H1 (cell line): Measurements from ENCODE around the gene MYLK4. TPM values are rescaled to one million over a fixed set of nuclear protein-coding genes. Genes with fewer than 3 reads are reported as not detected.
A peak's percentile ranks its signal among the peaks of the same experiment; 100 is the strongest.

Source experiments
- CTCF ChIA-PET: fragments of 300-600 bp; sonication (Branson Sonifier 250); formaldehyde crosslinking; loops from one replicate; lab custom pipeline; 2021; ENCODE audit not compliant: partially characterized antibody; lab: Charles Lee
- POLR2A ChIA-PET: fragments of 300-600 bp; sonication (Branson Sonifier 250); formaldehyde crosslinking; loops from one replicate; lab custom pipeline; 2021; ENCODE audit warnings: inconsistent platforms; ENCODE audit not compliant: partially characterized antibody; lab: Charles Lee
- DNase-seq, 2 experiments: peaks; one replicate each; pipeline versions ENCODE4 v3.0.0 to v3.0.0-alpha.2; 2010 to 2022; ENCODE audit warnings: low spot score in 2 of 2, low read depth in 1 of 2, mixed read lengths in 1 of 2
- FAIRE-seq: peaks from 2 replicates; lab custom pipeline; 2011; peaks lifted over from hg19 to GRCh38; lab: Jason Lieb, UNC
- H2AFZ ChIP-seq: 2 replicates; pipeline ENCODE4 v1.8.1; 2012; ENCODE audit warnings: low read length, inconsistent platforms
- H2AK5ac ChIP-seq: 2 replicates; pipeline ENCODE4 v1.6.1; 2013; ENCODE audit warnings: low read depth, low read length
- H2BK120ac ChIP-seq: replicated peaks from 2 replicates; pipeline ENCODE3; 2013; ENCODE audit warnings: low read depth, low read length, inconsistent platforms
- H2BK12ac ChIP-seq: 2 replicates; pipeline ENCODE4 v1.6.1; 2013; ENCODE audit warnings: low read depth, low read length
- H2BK15ac ChIP-seq: 2 replicates; pipeline ENCODE4 v1.6.1; 2013; ENCODE audit warnings: low read length
- H2BK20ac ChIP-seq: 2 replicates; pipeline ENCODE4 v1.6.1; 2013; ENCODE audit warnings: low read length
- H2BK5ac ChIP-seq: 2 replicates; pipeline ENCODE4 v1.6.1; 2013; ENCODE audit warnings: low read depth, low read length
- H3K14ac ChIP-seq: 2 replicates; pipeline ENCODE4 v1.6.1; 2013; ENCODE audit warnings: inconsistent platforms; ENCODE audit not compliant: insufficient read length
- H3K18ac ChIP-seq: 2 replicates; pipeline ENCODE4 v1.6.1; 2013; ENCODE audit warnings: low read length; ENCODE audit errors: extremely low read depth
- H3K23ac ChIP-seq: 2 replicates; pipeline ENCODE4 v1.6.1; 2013; ENCODE audit warnings: inconsistent platforms; ENCODE audit not compliant: insufficient read length
- H3K23me2 ChIP-seq: 2 replicates; pipeline ENCODE4 v1.6.1; 2013; ENCODE audit warnings: low read depth, low read length
- H3K27ac ChIP-seq: 2 replicates; pipeline ENCODE4 v1.6.1; 2011; ENCODE audit warnings: low read depth, low read length, inconsistent platforms
- H3K27me3 ChIP-seq, 4 experiments: replicated peaks in 1 of 4; 1 replicate in 1 of 4; 2 replicates in 3 of 4; pipeline versions ENCODE4 v1.6.1 to v1.8.1; 2011 to 2013; ENCODE audit warnings: low read length in 3 of 4, mild to moderate bottlenecking in 3 of 4, inconsistent platforms in 2 of 4, mixed read lengths in 2 of 4, moderate library complexity in 1 of 4; ENCODE audit not compliant: control insufficient read depth in 3 of 4, insufficient read depth in 3 of 4; ENCODE audit errors: extremely low read depth in 1 of 4
- H3K36me3 ChIP-seq, 4 experiments: 2 replicates each; pipeline versions ENCODE4 v1.6.1 to v1.8.1; 2011 to 2013; ENCODE audit warnings: mild to moderate bottlenecking in 4 of 4, low read length in 3 of 4, moderate library complexity in 2 of 4, control low read depth in 1 of 4, inconsistent platforms in 1 of 4; ENCODE audit not compliant: insufficient read depth in 4 of 4, control insufficient read depth in 2 of 4
- H3K4ac ChIP-seq: replicated peaks from 2 replicates; pipeline ENCODE3; 2013; ENCODE audit warnings: low read length, low read depth, mixed read lengths, inconsistent platforms; ENCODE audit not compliant: insufficient read length
- H3K4me1 ChIP-seq, 4 experiments: replicated peaks in 1 of 4; 1 replicate in 1 of 4; 2 replicates in 3 of 4; pipeline versions ENCODE4 v1.6.1 to v1.8.1; 2011 to 2013; ENCODE audit warnings: low read length in 3 of 4, inconsistent platforms in 2 of 4, mixed read lengths in 1 of 4; ENCODE audit not compliant: insufficient read depth in 4 of 4, control insufficient read depth in 3 of 4
- H3K4me2 ChIP-seq, 2 experiments: 2 replicates each; pipeline versions ENCODE4 v1.6.1 to v1.8.1; 2011 to 2013; ENCODE audit warnings: low read depth in 2 of 2, low read length in 2 of 2, control low read depth in 1 of 2, inconsistent platforms in 1 of 2, mild to moderate bottlenecking in 1 of 2; ENCODE audit not compliant: insufficient read depth in 1 of 2
- H3K4me3 ChIP-seq, 4 experiments: fragments of 200-600, 300-600 bp in 1 of 4; sonication (generic), shearing (Covaris generic), sonication (Bioruptor Twin) in 1 of 4; 2 replicates each; pipeline versions ENCODE4 v1.5.1 to v1.8.1; 2011 to 2016; ENCODE audit warnings: low read length in 4 of 4, low read depth in 3 of 4, control low read depth in 2 of 4, inconsistent platforms in 2 of 4, mild to moderate bottlenecking in 2 of 4, mixed read lengths in 1 of 4, moderate library complexity in 1 of 4; ENCODE audit not compliant: insufficient read depth in 2 of 4; ENCODE audit errors: extremely low read depth in 1 of 4
- H3K56ac ChIP-seq: replicated peaks from 2 replicates; pipeline ENCODE3; 2013; ENCODE audit warnings: low read depth, mild to moderate bottlenecking, mixed read lengths, low read length, inconsistent platforms; ENCODE audit not compliant: insufficient read length
- H3K79me1 ChIP-seq: 2 replicates; pipeline ENCODE4 v1.6.1; 2013; ENCODE audit warnings: low read depth, low read length, control low read depth
- H3K79me2 ChIP-seq, 2 experiments: 2 replicates each; pipeline versions ENCODE4 v1.6.1 to v1.8.1; 2012 to 2013; ENCODE audit warnings: low read length in 2 of 2, mild to moderate bottlenecking in 2 of 2, inconsistent platforms in 1 of 2; ENCODE audit not compliant: insufficient read depth in 2 of 2, control insufficient read depth in 1 of 2
- H3K9ac ChIP-seq, 4 experiments: replicated peaks in 1 of 4; 1 replicate in 1 of 4; 2 replicates in 3 of 4; pipeline versions ENCODE4 v1.6.1 to v1.8.1; 2011 to 2013; ENCODE audit warnings: low read depth in 3 of 4, low read length in 3 of 4, control low read depth in 2 of 4, mild to moderate bottlenecking in 2 of 4, moderate library complexity in 2 of 4, inconsistent platforms in 1 of 4; ENCODE audit errors: extremely low read depth in 1 of 4
- H3K9me3 ChIP-seq, 2 experiments: 2 replicates each; pipeline versions ENCODE4 v1.6.1 to v1.8.1; 2012 to 2013; ENCODE audit warnings: mild to moderate bottlenecking in 2 of 2, moderate library complexity in 2 of 2, control low read depth in 1 of 2, inconsistent platforms in 1 of 2, low read depth in 1 of 2, low read length in 1 of 2, mixed read lengths in 1 of 2; ENCODE audit not compliant: insufficient read depth in 2 of 2
- H4K20me1 ChIP-seq, 2 experiments: replicated peaks in 1 of 2; 2 replicates each; pipeline versions ENCODE3 to v1.8.1; 2011 to 2013; ENCODE audit warnings: inconsistent platforms in 2 of 2, low read length in 2 of 2, mild to moderate bottlenecking in 1 of 2; ENCODE audit not compliant: insufficient read depth in 2 of 2, control insufficient read depth in 1 of 2
- H4K5ac ChIP-seq: 2 replicates; pipeline ENCODE4 v1.6.1; 2013; ENCODE audit warnings: low read length, low read depth, mixed read lengths, inconsistent platforms; ENCODE audit not compliant: insufficient read length
- H4K8ac ChIP-seq: 2 replicates; pipeline ENCODE4 v1.8.0; 2013; ENCODE audit warnings: mild to moderate bottlenecking, moderate library complexity, low read length, inconsistent platforms; ENCODE audit not compliant: insufficient read depth; ENCODE audit errors: extremely low read depth
- H4K91ac ChIP-seq: replicated peaks from 2 replicates; pipeline ENCODE3; 2013; ENCODE audit warnings: low read length, mixed read lengths, inconsistent platforms; ENCODE audit not compliant: insufficient read length
- BCL11A ChIP-seq, 2 experiments: IDR thresholded peaks; one replicate each; pipeline ENCODE4 v1.6.1; 2011; ENCODE audit warnings: low read depth in 2 of 2, low read length in 2 of 2, mild to moderate bottlenecking in 2 of 2
- CBX5 ChIP-seq: fragments of 300-800, 300-1000 bp; sonication (generic); IDR thresholded peaks from 2 replicates; pipeline ENCODE4 v1.7.1; 2016; ENCODE audit warnings: antibody characterized with exemption, low read length, low read depth
- CHD1 ChIP-seq: IDR thresholded peaks from 2 replicates; pipeline ENCODE4 v1.6.1; 2012; ENCODE audit warnings: low read depth, low read length, improper control_type of control experiment
- GABPA ChIP-seq: IDR thresholded peaks from 2 replicates; pipeline ENCODE4 v1.6.1; 2011; ENCODE audit warnings: mild to moderate bottlenecking, low read length, moderate library complexity, borderline replicate concordance; ENCODE audit not compliant: insufficient read depth
- HDAC2 ChIP-seq, 2 experiments: fragments of 300-600 bp in 1 of 2; sonication (generic) in 1 of 2; IDR thresholded peaks; 2 replicates each; pipeline ENCODE4 v1.6.1; 2011 to 2012; ENCODE audit warnings: low read depth in 2 of 2, low read length in 2 of 2, mild to moderate bottlenecking in 2 of 2, moderate library complexity in 2 of 2, borderline replicate concordance in 1 of 2, inconsistent platforms in 1 of 2
- HDAC6 ChIP-seq: IDR thresholded peaks from one replicate; pipeline ENCODE4 v1.7.1; 2012; ENCODE audit warnings: low read depth, mild to moderate bottlenecking, inconsistent platforms, low read length, moderate library complexity
- JUND ChIP-seq: IDR thresholded peaks from 2 replicates; pipeline ENCODE4 v1.6.1; 2011; ENCODE audit warnings: mild to moderate bottlenecking, improper control_type of control experiment, low read length
- NRF1 ChIP-seq: IDR thresholded peaks from 2 replicates; pipeline ENCODE4 v1.6.1; 2011; ENCODE audit warnings: mild to moderate bottlenecking, low read depth, low read length, improper control_type of control experiment
- PHF8 ChIP-seq: fragments of 200-600 bp; sonication (generic); conservative IDR thresholded peaks from 2 replicates; pipeline ENCODE4 v1.7.1; 2012; ENCODE audit warnings: low read depth, mild to moderate bottlenecking, inconsistent platforms, low read length, moderate library complexity
- POLR2AphosphoS5 ChIP-seq: IDR thresholded peaks from 2 replicates; pipeline ENCODE4 v1.6.1; 2011; ENCODE audit warnings: low read depth, low read length
- RXRA ChIP-seq: IDR thresholded peaks from 2 replicates; pipeline ENCODE4 v1.6.1; 2011; ENCODE audit warnings: low read depth, mild to moderate bottlenecking, low read length, moderate library complexity; ENCODE audit not compliant: insufficient read depth
- SIN3A ChIP-seq, 2 experiments: IDR thresholded peaks in 1 of 2; conservative IDR thresholded peaks in 1 of 2; 2 replicates each; pipeline ENCODE4 v1.6.1; 2011 to 2012; ENCODE audit warnings: low read length in 2 of 2, improper control_type of control experiment in 1 of 2, low read depth in 1 of 2, mild to moderate bottlenecking in 1 of 2
- SP1 ChIP-seq: IDR thresholded peaks from 2 replicates; pipeline ENCODE4 v1.6.1; 2011; ENCODE audit warnings: low read depth, low read length
- WGBS, 2 experiments: shearing (Covaris generic) in 1 of 2; methylation state at CpG; one replicate each; pipeline versions ENCODE4 v1.1.6 to v1.1.7; 2013 to 2015; ENCODE audit warnings: low lambda C conversion rate in 2 of 2, mixed read lengths in 2 of 2, inconsistent platforms in 1 of 2, low coverage in 1 of 2, missing lambda C conversion rate in 1 of 2; ENCODE audit not compliant: insufficient replicate concordance in 2 of 2, insufficient coverage in 1 of 2, insufficient read length in 1 of 2; ENCODE audit errors: extremely low coverage in 1 of 2, missing lambda C conversion rate in 1 of 2; 5-methylcytosine and 5-hydroxymethylcytosine counted together
- polyA plus RNA-seq, 7 experiments: library from polyadenylated mRNA; depleted of rRNA in 3 of 7; stranded (reverse) in 5 of 7; unstranded in 2 of 7; fragments of >200 nt in 5 of 7; fragments of 200-250 nt in 2 of 7; gene quantifications; 1 replicate in 5 of 7; 2 replicates in 1 of 7; 4 replicates in 1 of 7; pipeline versions ENCODE4 v1.2.1 to v1.2.3, GENCODE V29; 2011 to 2013; ENCODE audit warnings: missing spikeins in 2 of 7, mixed read lengths in 2 of 7
- total RNA-seq: library from RNA; stranded (reverse); fragmentation: NEBNext Ultra II Directional; extraction: Animal tissue kit (Norgen Biotek cat#: 25700); gene quantifications from 2 replicates; pipeline ENCODE4 v1.2.1, GENCODE V29; 2021
- TF ChIP-seq, protein P1 (sequence below): IDR thresholded peaks from 2 replicates; pipeline ENCODE4 v1.6.1; 2012; ENCODE audit warnings: inconsistent platforms

MYLK4 gene
- total and polyA plus RNA-seq, 2 of the 8 experiments (the other 6 are each of a cell fraction or from before 2014, with no cell fraction given): 0.11 to 0.17 TPM

DNA sequence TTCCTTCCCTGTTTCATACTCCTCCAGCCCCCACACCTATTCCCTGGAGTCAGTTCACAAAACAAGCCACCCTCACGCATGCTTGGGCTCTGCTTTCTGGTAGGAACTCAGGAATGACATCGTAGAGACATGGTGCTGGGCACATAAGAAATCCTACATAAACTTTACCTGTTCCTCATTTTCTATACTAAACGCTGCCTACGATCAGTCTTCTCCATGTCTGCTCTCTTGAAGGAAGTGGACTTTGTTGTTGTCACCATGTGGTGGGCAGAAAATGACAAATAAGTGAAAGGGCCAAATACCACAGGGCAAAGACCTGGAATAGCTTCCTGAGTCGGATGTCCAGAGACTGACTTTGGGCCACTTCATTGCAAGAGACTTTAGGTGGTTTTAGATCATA lies 10.1 kb downstream of the MYLK4 start:
- H3K4ac ChIP-seq: no peak overlapping the region
- H3K4me2 ChIP-seq: no peak overlapping the region
- no peaks in the 10 kb centered on the region for H3K36me3 ChIP-seq
- H2BK120ac ChIP-seq: no peak overlapping the region
- no peak overlapping the region for H3K4me3 ChIP-seq
- peaks cover 0 to 6% (median 3%) of the 10 kb centered on the region in 4 experiments; a peak in 5 of 7 replicates for H3K4me1 ChIP-seq
- ChIA-PET POLR2A (no interaction called here), CTCF (interaction anchor here (1.1 to 11.1 kb wide), 3 partner anchors 10 to 216 kb away, joined by 4 to 160 read pairs (median 66); partner anchors contain the start of genes MYLK4 and WRNIP1)
- no peaks in the 10 kb centered on the region for H3K9me3 ChIP-seq
- H3K79me2 ChIP-seq: no peaks in the 10 kb centered on the region
- H3K18ac ChIP-seq: no peak overlapping the region
- no peaks in the 10 kb centered on the region for H4K20me1 ChIP-seq
- H3K79me1 ChIP-seq: no peaks in the 10 kb centered on the region
- no peak overlapping the region for H3K27ac ChIP-seq
- no peak overlapping the region for H2BK20ac ChIP-seq
- H2BK12ac ChIP-seq: no peak overlapping the region
- H3K27me3 ChIP-seq: no peaks in the 10 kb centered on the region; a peak in 1 of 7 replicates
- H3K56ac ChIP-seq: no peak overlapping the region
- no peak overlapping the region for H2BK15ac ChIP-seq
- H4K5ac ChIP-seq: no peak overlapping the region
- H3K14ac ChIP-seq: no peak overlapping the region
- H3K23ac ChIP-seq: no peak overlapping the region
- no peak overlapping the region for H2BK5ac ChIP-seq
- H3K9ac ChIP-seq: no peak overlapping the region
- H4K91ac ChIP-seq: no peak overlapping the region
- H2AFZ ChIP-seq: no peak overlapping the region
- no peak for DNase-seq
- no peak for FAIRE-seq
- H3K23me2 ChIP-seq: no peaks in the 10 kb centered on the region
- peak overlapping the region; percentile 62; the same call in 1 of the 2 replicates for H4K8ac ChIP-seq
- H2AK5ac ChIP-seq: no peak overlapping the region
- 92% methylated on average over 5 of the region's 5 CpGs; no CpG with 5 or more reads in 1 of the 2 experiments for WGBS, 2 experiments
- TF ChIP-seq GABPA (no peak), POLR2AphosphoS5 (no peak), CHD1 (no peak), HDAC2 (IDR thresholded peaks at IDR 0.05; ENCODE audit: borderline replicate concordance in 1 of 2, low read depth in 2 of 2, low read length in 2 of 2) (no peak), SP1 (no peak), CBX5 (no peak), PHF8 (no peak), NRF1 (no peak), JUND (no peak), RXRA (no peak), BCL11A (IDR thresholded peaks at IDR 0.05; ENCODE audit: low read depth in 2 of 2, low read length in 2 of 2) (no peak), HDAC6 (no peak), SIN3A (conservative IDR thresholded peaks at IDR 0.05 in 1 of 2, IDR thresholded peaks at IDR 0.05 in 1 of 2; ENCODE audit: low read depth in 1 of 2, low read length in 2 of 2) (no peak)
- TF ChIP-seq, protein P1, sequence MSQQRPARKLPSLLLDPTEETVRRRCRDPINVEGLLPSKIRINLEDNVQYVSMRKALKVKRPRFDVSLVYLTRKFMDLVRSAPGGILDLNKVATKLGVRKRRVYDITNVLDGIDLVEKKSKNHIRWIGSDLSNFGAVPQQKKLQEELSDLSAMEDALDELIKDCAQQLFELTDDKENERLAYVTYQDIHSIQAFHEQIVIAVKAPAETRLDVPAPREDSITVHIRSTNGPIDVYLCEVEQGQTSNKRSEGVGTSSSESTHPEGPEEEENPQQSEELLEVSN: no peak
